Trophoblast cell (in vitro differentiated cells and primary cell): Measurements from ENCODE around the gene PLA2G2D.

Experiments
- DNase-seq, 2 donors: peaks; one replicate each; pipeline ENCODE4 v3.0.0-alpha.2; 2016
- H2AFZ ChIP-seq: 2 replicates; pipeline ENCODE4 v1.6.1; 2013; ENCODE audit warnings: low read length, moderate library complexity, mild to moderate bottlenecking; ENCODE audit not compliant: insufficient read depth, poor library complexity
- H2AK5ac ChIP-seq: 2 replicates; pipeline ENCODE4 v1.6.1; 2013; ENCODE audit warnings: mild to moderate bottlenecking, low read length
- H2BK120ac ChIP-seq: 2 replicates; pipeline ENCODE4 v1.6.1; 2013; ENCODE audit warnings: low read length, mild to moderate bottlenecking, moderate library complexity; ENCODE audit not compliant: insufficient read depth, poor library complexity
- H2BK12ac ChIP-seq: 2 replicates; pipeline ENCODE4 v1.6.1; 2013; ENCODE audit warnings: mild to moderate bottlenecking, low read length, moderate library complexity
- H2BK5ac ChIP-seq: 2 replicates; pipeline ENCODE4 v1.6.1; 2013; ENCODE audit warnings: low read length, low read depth, moderate library complexity, mild to moderate bottlenecking; ENCODE audit not compliant: poor library complexity
- H3K14ac ChIP-seq: 2 replicates; pipeline ENCODE4 v1.6.1; 2013; ENCODE audit warnings: mild to moderate bottlenecking, low read length
- H3K18ac ChIP-seq: 2 replicates; pipeline ENCODE4 v1.6.1; 2013; ENCODE audit warnings: mild to moderate bottlenecking, low read length
- H3K23ac ChIP-seq: 2 replicates; pipeline ENCODE4 v1.6.1; 2013; ENCODE audit warnings: low read length
- H3K27ac ChIP-seq: 2 replicates; pipeline ENCODE4 v1.5.1; 2013; ENCODE audit warnings: low read depth, mild to moderate bottlenecking, inconsistent platforms, low read length, moderate library complexity
- H3K27me3 ChIP-seq: 2 replicates; pipeline ENCODE4 v1.6.1; 2013; ENCODE audit warnings: inconsistent platforms, mild to moderate bottlenecking, low read length, moderate library complexity; ENCODE audit not compliant: insufficient read depth
- H3K36me3 ChIP-seq, 2 experiments: 1 replicate in 1 of 2; 2 replicates in 1 of 2; pipeline ENCODE4 v1.6.1; 2013; ENCODE audit warnings: low read length in 2 of 2, mild to moderate bottlenecking in 2 of 2, moderate library complexity in 1 of 2; ENCODE audit not compliant: insufficient read depth in 2 of 2, control insufficient read depth in 1 of 2
- H3K4ac ChIP-seq: 2 replicates; pipeline ENCODE4 v1.6.1; 2013; ENCODE audit warnings: low read depth, mild to moderate bottlenecking, low read length, moderate library complexity
- H3K4me1 ChIP-seq, 2 experiments: 1 replicate in 1 of 2; 2 replicates in 1 of 2; pipeline ENCODE4 v1.6.1; 2013; ENCODE audit warnings: low read length in 2 of 2, mild to moderate bottlenecking in 2 of 2, moderate library complexity in 1 of 2; ENCODE audit not compliant: insufficient read depth in 2 of 2, control insufficient read depth in 1 of 2
- H3K4me2 ChIP-seq: 2 replicates; pipeline ENCODE4 v1.6.1; 2013; ENCODE audit warnings: inconsistent platforms, mild to moderate bottlenecking, low read length, moderate library complexity
- H3K4me3 ChIP-seq: 2 replicates; pipeline ENCODE4 v1.5.1; 2013; ENCODE audit warnings: mild to moderate bottlenecking, low read depth, low read length, inconsistent platforms
- H3K79me1 ChIP-seq: one replicate; pipeline ENCODE4 v1.6.1; 2013; ENCODE audit warnings: low read length
- H3K79me2 ChIP-seq: 2 replicates; pipeline ENCODE4 v1.6.1; 2013; ENCODE audit warnings: low read length, mild to moderate bottlenecking; ENCODE audit not compliant: control insufficient read depth, insufficient read depth, poor library complexity
- H3K9ac ChIP-seq: 2 replicates; pipeline ENCODE4 v1.6.1; 2013; ENCODE audit warnings: mild to moderate bottlenecking, low read length
- H3K9me3 ChIP-seq: 2 replicates; pipeline ENCODE4 v1.6.1; 2013; ENCODE audit warnings: low read depth, mild to moderate bottlenecking, control low read depth, inconsistent platforms, low read length; ENCODE audit not compliant: insufficient read depth
- H4K12ac ChIP-seq: 2 replicates; pipeline ENCODE4 v1.6.1; 2013; ENCODE audit warnings: low read depth, mild to moderate bottlenecking, low read length, moderate library complexity
- H4K8ac ChIP-seq: 2 replicates; pipeline ENCODE4 v1.6.1; 2013; ENCODE audit warnings: low read depth, mild to moderate bottlenecking, low read length, moderate library complexity
- H4K91ac ChIP-seq: one replicate; pipeline ENCODE4 v1.6.1; 2013; ENCODE audit warnings: low read depth, mild to moderate bottlenecking, low read length, moderate library complexity
- WGBS: extraction: QIAGEN DNeasy Blood & Tissue Kit; methylation state at CpG from one replicate; pipeline ENCODE4 v1.1.7; 2013; ENCODE audit warnings: missing lambda C conversion rate; ENCODE audit not compliant: insufficient read length, insufficient coverage; ENCODE audit errors: extremely low coverage; 5-methylcytosine and 5-hydroxymethylcytosine counted together

The PLA2G2D gene

GRCh38 chr1:20108366-20109123, 10.8 kb downstream of the PLA2G2D start:
- H3K14ac ChIP-seq: peak overlapping the region; percentile 28
- H4K12ac ChIP-seq: no peak overlapping the region
- H3K4me2 ChIP-seq: no peak overlapping the region
- H3K18ac ChIP-seq: no peak overlapping the region
- no peak overlapping the region for H2BK120ac ChIP-seq
- no peak overlapping the region for H2AK5ac ChIP-seq
- no peak for DNase-seq
- peak overlapping the region; percentile 37 for H2BK12ac ChIP-seq
- H3K79me1 ChIP-seq: peaks cover 11% of the 10 kb centered on the region
- H3K9me3 ChIP-seq: peaks cover 2% of the 10 kb centered on the region
- WGBS: no CpG with 5 or more reads among the region's 5 CpGs
- no peaks in the 10 kb centered on the region for H3K27me3 ChIP-seq
- no peak overlapping the region for H3K23ac ChIP-seq
- no peaks in the 10 kb centered on the region for H3K36me3 ChIP-seq
- no peak overlapping the region for H3K4ac ChIP-seq
- H4K91ac ChIP-seq: peak overlapping the region; percentile 8
- H2AFZ ChIP-seq: no peak overlapping the region
- H3K79me2 ChIP-seq: no peaks in the 10 kb centered on the region
- H4K8ac ChIP-seq: no peak overlapping the region
- no peak overlapping the region for H3K4me3 ChIP-seq
- no peak overlapping the region for H3K27ac ChIP-seq
- H2BK5ac ChIP-seq: no peak overlapping the region
- no peak overlapping the region for H3K9ac ChIP-seq
- H3K4me1 ChIP-seq: peaks cover 6 to 18% of the 10 kb centered on the region in 2 experiments

GRCh38 chr1:20107796-20108195, 11.5 kb downstream of the PLA2G2D start:
- Histone ChIP-seq H4K12ac (no peak overlapping the region), H3K23ac (no peak overlapping the region), H3K79me1 (peaks cover 11% of the 10 kb centered on the region), H2AFZ (no peak overlapping the region), H2AK5ac (no peak overlapping the region), H3K4me1 (peaks cover 6 to 18% of the 10 kb centered on the region in 2 experiments), H3K4ac (no peak overlapping the region), H3K27ac (no peak overlapping the region), H3K27me3 (no peaks in the 10 kb centered on the region), H3K4me3 (no peak overlapping the region), H4K91ac (peak overlapping the region; percentile 72), H3K79me2 (no peaks in the 10 kb centered on the region), H3K36me3 (no peaks in the 10 kb centered on the region), H3K14ac (peak overlapping the region; percentile 21), H2BK5ac (peak overlapping the region; percentile 10), H4K8ac (no peak overlapping the region), H3K9ac (no peak overlapping the region), H2BK120ac (peak overlapping the region; percentile 74), H2BK12ac (no peak overlapping the region), H3K4me2 (no peak overlapping the region), H3K18ac (no peak overlapping the region), H3K9me3 (peaks cover 2% of the 10 kb centered on the region)
- no CpG with 5 or more reads among the region's 4 CpGs for WGBS
- peak in 1 of 2 donors; percentile 40 for DNase-seq

- Histone ChIP-seq H3K4me1 (peaks cover 6 to 18% of the 10 kb centered on the region in 2 experiments), H2BK120ac (peak overlapping the region; percentile 74), H3K27me3 (no peaks in the 10 kb centered on the region), H3K4me3 (no peak overlapping the region), H3K36me3 (no peaks in the 10 kb centered on the region), H3K14ac (peak overlapping the region; percentile 21), H2AK5ac (peak overlapping the region; percentile 10), H2BK5ac (peak overlapping the region; percentile 10), H3K79me1 (peaks cover 11% of the 10 kb centered on the region), H3K9me3 (peaks cover 2% of the 10 kb centered on the region), H4K91ac (peak overlapping the region; percentile 72), H3K4me2 (no peak overlapping the region), H3K79me2 (no peaks in the 10 kb centered on the region), H3K23ac (no peak overlapping the region), H3K9ac (no peak overlapping the region), H4K12ac (no peak overlapping the region), H3K4ac (no peak overlapping the region), H2BK12ac (peak overlapping the region; percentile 20), H2AFZ (no peak overlapping the region), H3K18ac (no peak overlapping the region), H3K27ac (no peak overlapping the region), H4K8ac (peak overlapping the region; percentile 8)
- no peak for DNase-seq
- WGBS: no CpG with 5 or more reads among the region's 4 CpGs
These were observed 12.0 kb downstream of the PLA2G2D start for GRCh38 chr1:20107351-20107750.

- no peak overlapping the region for H2BK5ac ChIP-seq
- no peak overlapping the region for H3K4me3 ChIP-seq
- peaks cover 6 to 16% of the 10 kb centered on the region in 2 experiments for H3K4me1 ChIP-seq
- H3K4me2 ChIP-seq: no peak overlapping the region
- no peak overlapping the region for H4K91ac ChIP-seq
- H3K27me3 ChIP-seq: no peaks in the 10 kb centered on the region
- WGBS: no CpG with 5 or more reads among the region's 1 CpG
- H2BK12ac ChIP-seq: no peak overlapping the region
- no peak overlapping the region for H3K4ac ChIP-seq
- no peak overlapping the region for H2BK120ac ChIP-seq
- no peak overlapping the region for H4K12ac ChIP-seq
- no peak overlapping the region for H2AK5ac ChIP-seq
- no peaks in the 10 kb centered on the region for H3K36me3 ChIP-seq
- H3K14ac ChIP-seq: no peak overlapping the region
- no peak overlapping the region for H3K18ac ChIP-seq
- H4K8ac ChIP-seq: no peak overlapping the region
- no peak overlapping the region for H3K9ac ChIP-seq
- peak in 1 of 2 donors; percentile 78 for DNase-seq
- H3K79me2 ChIP-seq: no peaks in the 10 kb centered on the region
- H3K9me3 ChIP-seq: peaks cover 2% of the 10 kb centered on the region
- no peak overlapping the region for H3K23ac ChIP-seq
- no peak overlapping the region for H2AFZ ChIP-seq
- H3K27ac ChIP-seq: no peak overlapping the region
- peaks cover 11% of the 10 kb centered on the region for H3K79me1 ChIP-seq
These were observed 13.5 kb downstream of the PLA2G2D start for GRCh38 chr1:20105856-20106255.
